BJ (cell line): ENCODE results near the gene CPHXL. TPM values are rescaled to one million over a fixed set of nuclear protein-coding genes. Genes with fewer than 3 reads are reported as not detected.

Experiments
- CTCF ChIA-PET: fragments of 350-600 bp; formaldehyde crosslinking; extraction: SDS; loops from one replicate; lab custom pipeline; 2021; ENCODE audit warnings: antibody characterized with exemption, inconsistent platforms; lab: Yijun Ruan, JAX
- POLR2A ChIA-PET: fragments of 300-600 bp; sonication (Branson Sonifier 250); formaldehyde crosslinking; extraction: SDS; loops from one replicate; lab custom pipeline; 2021; ENCODE audit warnings: antibody characterized with exemption; lab: Charles Lee
- DNase-seq: peaks from one replicate; pipeline ENCODE4 v3.0.0-alpha.2; 2011; ENCODE audit warnings: low read depth
- H3K27me3 ChIP-seq: 2 replicates; pipeline ENCODE4 v1.6.0; 2011; ENCODE audit warnings: low read length; ENCODE audit not compliant: control insufficient read depth, insufficient read depth
- H3K36me3 ChIP-seq: 2 replicates; pipeline ENCODE4 v1.5.1; 2011; ENCODE audit warnings: low read length; ENCODE audit not compliant: control insufficient read depth, insufficient read depth
- H3K4me3 ChIP-seq: 2 replicates; pipeline ENCODE4 v1.5.1; 2011; ENCODE audit warnings: low read depth, mild to moderate bottlenecking, control low read depth, low read length
- CTCF ChIP-seq: IDR thresholded peaks from 2 replicates; pipeline ENCODE4 v1.5.1; 2011; ENCODE audit warnings: low read depth, mild to moderate bottlenecking, control low read depth, inconsistent platforms, low read length, moderate library complexity; ENCODE audit not compliant: insufficient read depth
- polyA plus RNA-seq: library from polyadenylated mRNA; depleted of rRNA; stranded (reverse); fragments of >200 nt; gene quantifications from 2 replicates; pipeline ENCODE4 v1.2.3, GENCODE V29; 2011; rRNA removed
- small RNA-seq: library from RNA; depleted of rRNA; stranded (forward); fragments of <200 nt; gene quantifications from one replicate; pipeline ENCODE3, GENCODE V24; 2012; ENCODE audit warnings: low replicate concordance, low read depth; ENCODE audit not compliant: insufficient read length

The CPHXL gene
- polyA plus RNA-seq, 1 experiment, result not detected

DNA sequence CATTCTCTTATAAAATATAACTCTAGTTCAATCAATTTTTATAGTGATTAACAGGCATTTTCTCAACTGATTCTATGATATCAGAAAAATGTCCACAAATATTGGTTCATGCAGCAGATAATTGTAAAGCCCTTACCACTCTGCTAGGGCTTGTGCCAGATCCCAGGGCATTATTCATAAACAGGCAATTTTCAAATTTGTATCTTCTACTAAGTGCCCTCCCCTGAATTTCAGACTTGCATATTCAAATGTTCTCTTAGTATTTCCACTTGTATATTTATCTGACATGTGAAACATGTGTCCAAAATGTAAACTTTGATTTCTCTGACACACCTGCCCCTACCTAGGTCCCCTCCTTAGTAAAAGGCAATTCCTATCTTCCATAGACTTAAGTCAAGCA, 58.8 kb downstream of the CPHXL start:
- CTCF ChIA-PET, result no interaction called here
- Histone ChIP-seq H3K27me3 (no peaks in the 10 kb centered on the region), H3K36me3 (no peaks in the 10 kb centered on the region; the same call in 1 of the 2 replicates), H3K4me3 (no peak overlapping the region)
- TF ChIP-seq CTCF, result no peak
- no peak for DNase-seq
- POLR2A ChIA-PET, result no interaction called here

Small RNA genes within 50 kb of the gene (small RNA-seq; reads per million reads assigned to genes)
- gene RN7SL520P, result not detected

Other genes starting within 250 kb of the CPHXL start
- gene CHST6, start 231.0 kb downstream of the CPHXL start, polyA plus RNA-seq, result 0.10 and 0.12 TPM in 2 replicates
- 0.15 TPM in 1 of 2 replicates, not detected in the other for gene CHST5, start 190.4 kb downstream of the CPHXL start, polyA plus RNA-seq
- 19.8 and 38.8 TPM in 2 replicates for gene TMEM231, start 170.2 kb downstream of the CPHXL start, polyA plus RNA-seq
- gene GABARAPL2, start 160.1 kb downstream of the CPHXL start, polyA plus RNA-seq, result 32.3 and 61.9 TPM in 2 replicates
- gene ADAT1, start 103.2 kb downstream of the CPHXL start, polyA plus RNA-seq, result 18.9 and 26.5 TPM in 2 replicates
- 118 and 170 TPM in 2 replicates for gene KARS1, start 78.8 kb downstream of the CPHXL start, polyA plus RNA-seq
- gene TERF2IP, start 78.7 kb downstream of the CPHXL start, polyA plus RNA-seq, result 19.1 and 28.9 TPM in 2 replicates
- not detected in 2 replicates for gene CPHXL2, start 49.5 kb downstream of the CPHXL start, polyA plus RNA-seq
- not detected in 2 replicates for gene DUXB, start 25.0 kb downstream of the CPHXL start, polyA plus RNA-seq